Fibroblast of the aortic adventitia (primary cell): Measurements from ENCODE around the gene NDUFAF8. TPM values are rescaled to one million over a fixed set of nuclear protein-coding genes. Genes with fewer than 3 reads are reported as not detected.

ENCODE experiments used
- DNase-seq: peaks from one replicate; pipeline ENCODE4 v3.0.0-alpha.2; 2010; ENCODE audit warnings: low read depth
- H3K4me3 ChIP-seq: 2 replicates; pipeline ENCODE4 v1.5.1; 2011; ENCODE audit warnings: low read depth, mild to moderate bottlenecking, control low read depth, low read length, moderate library complexity
- total RNA-seq: library from RNA; depleted of rRNA; stranded (reverse); fragments of >200 nt; gene quantifications from 2 replicates; pipeline ENCODE4 v1.2.3, GENCODE V29; 2012; ENCODE audit warnings: low replicate concordance
- TF ChIP-seq, protein P1 (sequence below): IDR thresholded peaks from 2 replicates; pipeline ENCODE4 v1.5.1; 2011; ENCODE audit warnings: mild to moderate bottlenecking, low read length, control low read depth, inconsistent platforms; ENCODE audit not compliant: insufficient read depth

Gene NDUFAF8
- total RNA-seq, 1 donor, result 27.4 TPM

DNA sequence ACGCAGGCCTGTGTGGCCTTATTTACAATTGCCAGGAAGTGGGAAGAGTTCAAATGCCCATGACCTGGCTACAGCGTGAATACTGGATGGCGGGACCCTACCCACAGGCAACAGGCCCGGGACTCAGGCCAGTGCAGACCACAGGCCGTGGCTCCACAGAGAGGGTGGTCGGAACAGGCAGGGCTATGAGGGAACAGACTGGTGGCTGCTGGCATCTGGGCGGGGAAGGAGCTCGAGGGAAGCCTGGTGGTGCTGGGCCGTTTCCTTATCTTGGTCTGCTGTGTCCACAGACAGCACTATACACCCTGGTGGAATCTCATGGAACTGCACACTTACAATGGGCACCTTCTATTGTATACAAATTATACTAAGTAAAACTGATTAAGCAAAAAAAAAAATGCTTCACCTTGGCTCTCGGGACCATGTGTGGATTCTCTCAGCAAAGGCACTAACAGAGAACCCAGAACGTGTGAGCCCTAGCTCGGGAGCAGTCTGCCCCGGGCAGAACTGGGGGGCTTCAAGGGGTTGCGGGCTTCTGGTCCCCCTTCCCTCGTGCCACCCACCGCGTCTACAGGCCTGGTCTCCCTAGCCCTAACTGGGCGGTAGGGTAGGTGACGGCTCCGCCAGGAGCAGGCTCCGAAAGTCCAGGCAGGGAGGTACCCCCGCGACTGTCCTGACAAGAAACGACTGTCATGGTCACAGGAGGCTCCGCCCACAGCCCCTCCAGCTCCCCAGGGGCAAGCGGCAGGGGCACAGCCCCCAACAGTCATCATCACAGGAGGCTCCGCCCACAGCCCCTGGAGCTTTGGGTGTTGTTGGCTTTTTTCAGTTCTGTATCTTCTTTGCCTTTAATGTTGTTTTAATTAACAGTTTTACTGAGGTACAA, 38.2 kb upstream of the NDUFAF8 start:
- TF ChIP-seq, protein P1, sequence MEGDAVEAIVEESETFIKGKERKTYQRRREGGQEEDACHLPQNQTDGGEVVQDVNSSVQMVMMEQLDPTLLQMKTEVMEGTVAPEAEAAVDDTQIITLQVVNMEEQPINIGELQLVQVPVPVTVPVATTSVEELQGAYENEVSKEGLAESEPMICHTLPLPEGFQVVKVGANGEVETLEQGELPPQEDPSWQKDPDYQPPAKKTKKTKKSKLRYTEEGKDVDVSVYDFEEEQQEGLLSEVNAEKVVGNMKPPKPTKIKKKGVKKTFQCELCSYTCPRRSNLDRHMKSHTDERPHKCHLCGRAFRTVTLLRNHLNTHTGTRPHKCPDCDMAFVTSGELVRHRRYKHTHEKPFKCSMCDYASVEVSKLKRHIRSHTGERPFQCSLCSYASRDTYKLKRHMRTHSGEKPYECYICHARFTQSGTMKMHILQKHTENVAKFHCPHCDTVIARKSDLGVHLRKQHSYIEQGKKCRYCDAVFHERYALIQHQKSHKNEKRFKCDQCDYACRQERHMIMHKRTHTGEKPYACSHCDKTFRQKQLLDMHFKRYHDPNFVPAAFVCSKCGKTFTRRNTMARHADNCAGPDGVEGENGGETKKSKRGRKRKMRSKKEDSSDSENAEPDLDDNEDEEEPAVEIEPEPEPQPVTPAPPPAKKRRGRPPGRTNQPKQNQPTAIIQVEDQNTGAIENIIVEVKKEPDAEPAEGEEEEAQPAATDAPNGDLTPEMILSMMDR, result peak; percentile 86
- no peak overlapping the region for H3K4me3 ChIP-seq
- peak; percentile 85 for DNase-seq

DNA sequence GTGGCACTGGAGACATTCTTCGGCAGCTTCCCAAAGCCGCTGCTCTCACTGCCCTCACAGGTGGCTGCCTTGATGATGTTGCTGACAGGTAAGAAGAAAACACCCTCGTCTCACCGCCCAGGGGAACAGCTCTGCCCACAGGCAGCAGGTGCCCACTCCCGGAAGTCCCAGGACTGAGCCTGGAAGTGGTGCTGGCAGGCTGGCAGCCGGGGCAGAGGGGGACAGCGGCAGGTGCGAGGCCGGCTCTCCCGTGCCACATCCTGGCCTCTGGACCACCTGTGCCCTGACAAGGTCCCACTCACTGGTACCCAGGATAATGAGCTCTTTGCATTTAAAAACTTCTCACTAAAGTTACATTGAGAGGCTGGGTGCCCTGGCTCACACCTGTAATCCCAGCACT, 36.8 kb upstream of the NDUFAF8 start:
- DNase-seq, result no peak
- TF ChIP-seq, protein P1, result no peak
- no peak overlapping the region for H3K4me3 ChIP-seq

DNA sequence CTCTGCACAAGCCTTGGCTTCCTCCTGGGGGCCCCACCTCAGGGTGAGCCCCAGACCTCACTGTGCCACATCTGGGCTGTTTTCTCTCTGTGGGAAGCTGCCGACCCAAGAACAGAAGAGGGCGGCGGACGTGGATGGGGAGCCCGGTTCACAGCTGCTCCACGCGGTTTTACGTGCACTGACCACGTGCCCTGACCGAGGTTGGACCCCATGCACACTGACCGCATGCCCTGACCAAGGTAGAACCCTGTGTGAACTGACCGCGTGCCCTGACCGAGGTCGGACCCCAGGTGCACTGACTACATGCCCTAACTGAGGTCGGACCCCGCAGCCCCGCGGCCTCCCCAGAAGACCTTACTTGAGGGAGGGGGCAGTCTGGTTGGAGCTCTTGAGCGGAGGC, 36.0 kb upstream of the NDUFAF8 start:
- DNase-seq, result no peak
- TF ChIP-seq, protein P1, result no peak
- no peak overlapping the region for H3K4me3 ChIP-seq

DNA sequence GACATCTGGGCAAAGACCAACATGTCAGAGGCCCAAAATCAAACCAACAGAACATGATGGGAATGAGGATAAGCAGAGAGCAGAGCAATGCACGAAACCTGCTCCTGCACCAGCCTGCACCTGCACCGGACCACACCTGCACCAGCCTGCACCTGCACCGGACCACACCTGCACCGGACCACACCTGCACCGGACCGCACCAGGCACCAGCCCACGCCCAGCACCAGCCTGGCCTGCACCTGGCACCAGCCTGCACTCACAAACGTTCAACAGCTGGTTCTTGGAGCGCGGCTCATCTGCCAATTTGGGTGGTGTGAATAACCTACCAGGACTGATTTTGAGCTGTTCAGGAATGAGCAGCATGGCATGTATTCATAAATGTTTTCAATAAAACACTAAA, 34.5 kb upstream of the NDUFAF8 start:
- TF ChIP-seq, protein P1, result no peak
- DNase-seq, result no peak
- H3K4me3 ChIP-seq, result no peak overlapping the region

DNA sequence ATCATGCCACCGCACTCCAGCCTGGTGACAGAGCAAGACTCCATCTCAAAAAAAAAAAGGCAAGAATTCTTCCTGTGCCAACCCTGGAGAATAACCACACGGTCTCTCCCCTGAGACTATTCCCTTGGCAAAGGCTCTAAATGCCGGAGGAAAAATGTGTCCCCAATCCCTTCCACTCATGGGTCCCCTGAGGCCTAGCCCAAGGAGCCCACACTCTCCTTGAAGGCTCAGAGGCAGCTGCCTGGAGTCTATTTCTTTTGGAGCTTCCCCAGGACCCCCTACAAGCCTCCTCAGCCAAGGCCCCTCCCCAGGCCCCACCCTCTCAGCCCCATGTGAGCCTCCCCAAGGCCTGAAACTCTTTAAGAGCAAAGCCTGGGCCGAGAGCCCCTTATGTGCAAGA, 33.0 kb upstream of the NDUFAF8 start:
- DNase-seq, result no peak
- TF ChIP-seq, protein P1, result no peak
- H3K4me3 ChIP-seq, result no peak overlapping the region

DNA sequence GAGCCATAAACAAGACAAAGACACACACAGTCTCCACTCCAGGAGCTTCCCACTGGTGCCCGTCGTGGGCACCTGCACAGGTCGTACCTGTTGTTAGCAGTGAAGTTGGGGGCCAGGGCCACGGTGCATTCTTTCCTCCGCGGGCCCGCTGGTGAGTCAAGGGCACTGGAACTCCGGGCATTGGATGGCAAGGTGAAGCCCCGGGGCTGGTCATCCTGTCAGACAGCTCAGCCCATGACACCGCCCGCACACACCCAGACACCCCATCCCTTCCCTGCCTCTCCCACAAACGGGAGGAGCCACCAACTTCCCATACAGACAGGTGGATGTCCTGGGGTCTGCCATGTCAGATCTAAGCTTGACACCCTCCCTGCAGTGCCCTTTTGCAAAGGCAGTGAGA, 32.5 kb upstream of the NDUFAF8 start:
- TF ChIP-seq, protein P1, result no peak
- no peak overlapping the region for H3K4me3 ChIP-seq
- DNase-seq, result no peak
